Breast epithelium (tissue), 3 donors: ENCODE data around the gene ANKRD55.
"Not testable (repeated sequence)": the region's sequence is repeated elsewhere in the genome, so short reads cannot be mapped to it uniquely, and the experiment has no call there.

Experiments
- CTCF ChIP-seq, 3 donors: fragments of 450-650 bp; IDR thresholded peaks; one replicate each; pipeline ENCODE4 v1.5.1; 2016 to 2017; ENCODE audit warnings: antibody characterized with exemption in 3 of 3, mild to moderate bottlenecking in 3 of 3, moderate library complexity in 3 of 3
- POLR2AphosphoS5 ChIP-seq, 3 donors: sonication (generic); formaldehyde crosslinking; IDR thresholded peaks; one replicate each; pipeline ENCODE4 v1.6.1; 2017; ENCODE audit warnings: antibody characterized with exemption in 3 of 3

DNA sequence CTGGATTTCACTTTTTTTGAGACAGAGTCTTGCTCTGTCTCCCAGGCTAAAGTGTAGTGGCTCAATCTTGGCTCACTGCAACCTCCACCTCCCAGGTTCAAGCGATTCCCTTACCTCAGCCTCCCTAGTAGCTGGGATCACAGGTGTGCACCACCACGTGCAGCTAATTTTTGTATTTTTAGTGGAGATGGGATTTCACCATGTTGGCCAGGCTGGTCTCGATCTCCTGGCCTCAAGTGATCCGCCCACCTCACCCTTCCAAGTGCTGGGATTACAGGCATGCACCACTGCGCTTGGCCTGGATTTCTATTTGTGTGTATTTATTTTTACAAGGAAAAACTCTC is 154.0 kb downstream of the ANKRD55 start:
- TF ChIP-seq CTCF, POLR2AphosphoS5 (IDR thresholded peaks at IDR 0.05): not testable (repeated sequence)
